Stimulated activated CD8-positive, alpha-beta memory T cell treated with anti-CD3 and anti-CD28 coated beads, Interleukin-2, amount 100 ng/mL, for 48 hours (primary cell): ENCODE data around the gene KDM4B.
"Not testable (repeated sequence)": the region's sequence is repeated elsewhere in the genome, so short reads cannot be mapped to it uniquely, and the experiment has no call there.

Experiments
- DNase-seq, 2 donors: peaks; one replicate each; pipeline ENCODE4 v3.0.0-alpha.2; 2020; ENCODE audit warnings: low read depth in 2 of 2

KDM4B gene

GRCh38 chr19:4967738-4968461, 1.0 kb upstream of the KDM4B start:
- DNase-seq, result no peak

GRCh38 chr19:4969292-4969771, 419 bp downstream of the KDM4B start:
- DNase-seq, result no peak

DNA sequence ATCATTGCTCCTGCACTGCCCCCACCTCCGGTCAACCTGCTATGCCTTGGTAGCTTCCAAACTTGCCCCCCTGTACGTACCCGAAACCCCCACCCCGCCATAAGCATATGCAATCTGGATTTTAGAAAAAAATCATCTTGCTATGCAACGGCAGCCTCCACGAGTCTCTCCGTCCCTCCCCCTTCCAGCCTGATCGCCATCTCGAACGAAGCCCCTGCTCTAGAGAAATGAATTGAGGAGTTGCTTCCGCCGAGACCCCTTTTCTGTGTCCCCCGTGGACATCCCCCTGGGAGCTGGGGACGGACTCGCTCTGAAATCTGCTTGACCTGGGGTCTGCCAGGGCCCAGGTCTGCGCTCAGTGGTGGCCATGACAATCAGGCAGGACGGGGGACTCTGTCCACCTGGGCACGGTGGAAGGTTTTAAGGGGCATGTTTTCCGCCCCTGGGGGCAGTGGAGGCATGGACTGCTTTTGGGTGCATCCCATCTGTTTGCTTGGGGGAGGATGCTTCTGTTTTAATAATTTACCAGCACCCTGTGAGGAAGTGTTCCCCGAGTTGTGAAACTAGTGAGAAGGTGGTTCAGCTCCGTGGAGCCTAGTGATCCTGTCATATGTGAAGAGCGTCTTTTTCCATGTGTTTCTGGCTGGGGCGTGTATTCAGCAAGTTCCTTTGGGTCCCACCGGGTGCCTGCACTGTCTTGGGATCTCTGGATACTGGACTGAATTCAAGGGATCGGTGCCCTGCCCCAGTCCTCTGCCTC, 1.0 kb downstream of the KDM4B start:
- DNase-seq, result no peak

DNA sequence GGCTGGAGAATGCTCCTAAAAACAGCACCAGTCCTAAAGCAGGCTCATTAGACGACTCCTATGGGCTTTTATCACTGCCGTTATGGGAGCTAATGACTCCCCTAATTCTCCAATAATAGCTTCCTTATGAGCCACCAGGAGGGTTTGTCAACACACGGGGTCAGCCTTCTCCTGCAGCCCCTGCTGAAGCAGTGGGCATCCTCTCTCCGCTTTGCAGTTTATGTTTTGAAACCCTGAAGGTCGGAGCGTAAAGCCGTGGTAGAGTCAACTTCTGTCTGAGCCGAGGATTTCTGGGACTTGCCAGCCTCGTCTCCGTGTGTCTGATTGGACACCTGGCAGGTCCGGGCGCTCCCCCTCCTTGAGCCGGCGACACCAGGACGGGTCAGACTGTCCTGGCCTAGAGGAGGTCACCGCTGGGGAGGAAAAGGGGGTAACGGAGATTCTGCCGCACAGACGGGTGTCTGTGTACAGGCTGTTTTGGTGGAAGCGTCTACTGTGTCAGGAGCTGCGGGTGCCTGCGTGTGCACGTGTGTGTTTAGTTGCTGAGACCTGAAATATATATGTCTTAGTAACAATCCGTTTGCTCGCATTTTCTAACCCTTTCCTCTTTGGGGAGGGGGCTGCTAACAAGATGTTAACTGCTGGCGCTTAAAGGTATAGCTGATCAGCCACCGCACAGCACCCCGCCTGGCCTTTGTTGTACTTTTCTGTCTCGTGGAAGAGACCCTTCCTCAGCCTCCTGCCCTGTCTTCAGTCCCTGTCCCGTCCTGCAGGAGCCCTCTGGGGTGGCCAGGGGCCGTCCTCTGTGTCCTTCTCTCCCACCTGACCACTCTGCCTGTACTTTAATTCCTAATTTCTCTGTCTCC, 1.9 kb downstream of the KDM4B start:
- DNase-seq, result no peak

DNA sequence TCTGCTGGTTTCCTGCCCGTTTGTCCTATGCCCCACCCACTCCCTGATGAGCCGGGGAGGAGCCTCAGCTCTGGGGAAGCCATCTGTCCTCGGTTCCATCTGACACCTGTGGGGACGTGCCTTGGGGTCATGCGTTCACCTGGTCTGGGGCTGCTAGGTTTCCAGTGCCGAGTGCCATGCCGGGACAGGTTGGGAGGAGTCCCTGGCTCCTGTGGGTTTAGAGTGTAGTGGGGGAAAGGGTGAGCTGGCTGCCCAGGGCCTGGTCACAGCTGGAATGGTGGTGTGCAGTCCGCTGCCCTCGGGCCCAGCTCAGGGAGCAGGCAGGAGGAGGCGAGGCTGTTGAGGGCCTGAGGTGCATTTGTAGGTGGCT, 2.5 kb downstream of the KDM4B start:
- DNase-seq, result peak in 1 of 2 donors; percentile 18

- DNase-seq, result no peak
These were observed 3.0 kb downstream of the KDM4B start for GRCh38 chr19:4971816-4972495.

- no peak for DNase-seq
These were observed 3.8 kb downstream of the KDM4B start for GRCh38 chr19:4972509-4973230.

GRCh38 chr19:4974880-4975469, 6.1 kb downstream of the KDM4B start:
- no peak for DNase-seq

DNA sequence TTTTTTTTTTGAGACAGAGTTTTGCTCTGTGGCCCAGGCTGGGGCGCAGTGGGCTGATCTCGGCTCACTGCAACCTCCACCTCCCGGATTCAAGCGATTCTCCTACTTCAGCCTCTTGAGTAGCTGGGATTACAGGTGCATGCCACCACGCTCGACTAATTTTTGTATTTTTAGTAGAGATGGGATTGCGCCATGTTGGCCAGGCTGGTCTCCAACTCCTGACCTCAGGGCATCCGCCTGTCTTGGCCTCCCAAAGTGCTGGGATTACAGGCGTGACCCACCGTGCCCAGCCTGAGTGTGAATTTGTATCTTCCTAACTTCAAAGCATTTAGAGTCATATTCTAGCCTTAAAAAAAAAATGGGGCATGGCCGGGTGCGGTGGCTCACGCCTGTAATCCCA, 6.7 kb downstream of the KDM4B start:
- not testable (repeated sequence) for DNase-seq

DNA sequence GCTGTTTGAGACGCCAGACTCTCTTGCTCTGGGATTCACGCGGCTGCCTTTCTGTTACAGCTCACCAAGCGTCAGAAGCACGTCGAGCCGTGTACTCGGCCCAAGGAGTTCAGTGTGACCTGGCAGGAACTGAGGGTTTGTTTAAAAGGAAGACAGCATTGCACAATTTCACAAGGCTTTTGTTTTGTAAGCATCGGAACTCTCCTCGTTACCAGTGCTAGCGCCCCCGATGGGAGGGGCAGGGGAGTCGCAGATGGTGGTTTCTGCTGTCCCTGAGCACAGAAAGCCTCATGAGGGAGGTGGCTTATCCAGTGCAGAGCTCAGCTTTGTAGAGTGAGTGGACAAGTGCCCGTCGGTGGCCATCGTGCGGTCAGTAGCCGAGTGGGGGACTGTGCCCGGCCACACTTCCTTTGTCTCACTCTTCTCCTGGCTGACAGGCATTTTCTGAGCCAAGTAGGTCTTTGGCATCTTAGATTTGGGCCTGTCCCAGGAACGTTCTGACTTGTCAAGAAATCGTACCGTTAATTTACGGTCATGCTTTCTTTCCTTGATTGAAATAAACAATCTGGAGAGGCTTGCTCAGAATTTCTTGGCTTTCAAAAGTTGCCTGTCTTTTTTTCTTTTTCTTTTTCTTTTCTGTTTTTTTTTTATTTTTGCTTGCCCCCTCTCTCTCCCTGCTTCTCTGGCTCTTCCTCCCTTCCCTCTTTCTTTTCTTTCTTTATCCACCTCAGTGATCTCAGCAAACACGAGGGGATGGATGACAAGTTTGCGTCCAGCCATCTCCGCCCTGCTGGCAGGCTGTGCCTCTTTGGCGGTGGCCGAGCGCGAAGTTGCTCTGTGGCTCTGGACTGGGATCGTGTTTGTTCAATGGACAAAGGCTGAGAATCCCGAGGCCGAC, 7.7 kb downstream of the KDM4B start:
- DNase-seq, result no peak

GRCh38 chr19:4977299-4978174, 8.6 kb downstream of the KDM4B start:
- no peak for DNase-seq

DNA sequence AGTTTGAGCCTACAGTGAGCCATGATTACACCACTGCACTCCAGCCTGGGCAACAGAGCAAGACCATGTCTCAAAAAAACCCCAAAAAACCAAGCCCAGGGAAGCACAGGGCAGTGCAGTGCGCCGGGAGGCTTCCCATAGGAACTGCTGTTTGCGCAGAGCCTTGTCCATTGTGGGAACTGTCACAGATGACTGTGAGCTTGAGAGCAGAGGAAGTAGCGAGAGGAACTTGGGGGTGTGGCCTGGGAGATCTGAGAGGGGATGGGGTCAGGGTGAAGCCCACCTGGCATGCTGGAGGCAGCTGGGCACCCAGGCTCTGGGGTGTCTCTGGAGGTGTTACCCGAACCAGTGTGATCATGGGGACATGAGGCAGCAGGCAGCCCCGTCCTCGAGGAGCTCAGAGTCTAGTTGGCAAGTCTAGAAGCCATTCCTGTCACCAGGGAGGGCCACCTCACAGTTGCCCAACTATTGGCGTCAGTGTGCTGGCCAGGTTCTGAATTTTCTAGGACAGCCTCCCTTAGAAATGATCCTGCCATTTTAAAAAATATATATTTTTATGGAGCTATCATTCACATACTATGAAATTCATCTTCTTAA, 10.4 kb downstream of the KDM4B start:
- no peak for DNase-seq

DNA sequence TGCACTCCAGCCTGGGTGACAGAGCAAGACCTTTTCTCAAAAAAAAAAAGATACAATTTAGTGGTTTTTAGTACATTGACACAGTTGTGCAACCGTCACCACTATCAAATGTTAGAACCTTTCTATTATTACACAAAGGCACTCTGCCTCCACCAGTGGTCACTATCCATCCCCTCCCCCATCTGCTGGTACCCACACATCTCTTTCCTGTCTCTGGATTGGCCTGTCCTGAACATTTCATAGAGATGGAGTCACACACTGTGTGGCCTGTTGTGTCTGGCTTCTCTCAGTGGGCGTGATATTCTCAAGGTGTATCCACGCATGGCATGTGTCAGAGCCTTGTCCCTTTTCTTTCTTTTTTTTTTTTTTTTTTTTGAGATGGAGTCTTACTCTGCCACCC, 11.2 kb downstream of the KDM4B start:
- no peak for DNase-seq

DNA sequence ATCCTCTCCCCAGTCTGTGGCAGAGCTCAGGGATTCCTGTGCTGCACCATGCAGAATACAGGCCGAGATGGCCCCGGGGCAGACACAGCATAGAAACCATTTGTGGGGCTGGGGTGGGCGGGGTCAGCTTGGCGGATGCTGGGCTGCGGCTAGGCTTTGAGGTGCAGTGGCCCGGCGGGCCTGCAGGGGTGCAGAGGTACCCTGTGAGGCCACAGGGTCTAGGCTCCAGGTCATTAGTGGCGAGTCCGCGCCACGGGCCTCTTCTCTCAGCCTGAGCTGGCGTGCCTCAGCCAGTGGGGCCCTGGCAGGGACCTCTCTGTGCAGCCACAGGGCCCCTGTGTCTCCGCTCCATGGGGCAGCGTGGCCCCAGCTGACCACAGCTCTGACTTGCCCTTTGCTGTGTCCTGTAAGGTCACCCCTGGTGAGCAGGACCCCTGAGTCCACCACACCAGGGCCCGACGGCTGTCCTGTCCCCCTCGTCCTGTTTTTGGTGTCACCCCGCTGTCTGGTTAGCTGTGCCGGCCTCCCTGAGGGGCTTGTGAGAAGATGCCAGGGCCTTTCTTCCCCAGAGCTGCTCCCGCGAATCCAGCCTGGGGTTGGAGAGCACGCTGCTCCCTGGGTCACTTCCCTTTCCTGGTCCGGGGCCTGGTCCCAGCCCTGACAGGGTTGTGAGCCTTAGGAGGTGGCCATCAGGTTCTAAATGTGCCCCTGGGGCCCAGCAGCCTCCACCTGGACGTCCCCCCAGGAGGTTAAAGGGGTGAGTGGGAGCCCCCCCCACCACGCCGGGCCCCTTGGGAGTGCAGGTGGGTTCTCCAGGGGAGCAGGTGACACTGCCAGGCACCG, 12.1 kb downstream of the KDM4B start:
- no peak for DNase-seq

DNA sequence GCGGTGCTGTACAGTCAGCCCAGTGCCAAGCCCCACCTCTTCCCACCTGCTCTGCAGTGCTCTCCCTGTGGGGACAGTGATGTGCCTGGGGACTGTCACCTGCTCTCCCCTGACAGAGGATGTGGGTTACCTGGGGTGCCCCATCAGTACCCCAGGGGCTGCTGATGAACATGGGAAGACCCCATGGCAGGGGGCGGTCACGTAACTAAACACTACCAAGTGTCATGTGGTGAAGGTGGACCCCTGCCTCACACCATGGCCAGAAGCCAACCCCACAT, 12.7 kb downstream of the KDM4B start:
- DNase-seq, result no peak

- DNase-seq, result no peak
These were observed 14.6 kb downstream of the KDM4B start for GRCh38 chr19:4983346-4984105.

DNA sequence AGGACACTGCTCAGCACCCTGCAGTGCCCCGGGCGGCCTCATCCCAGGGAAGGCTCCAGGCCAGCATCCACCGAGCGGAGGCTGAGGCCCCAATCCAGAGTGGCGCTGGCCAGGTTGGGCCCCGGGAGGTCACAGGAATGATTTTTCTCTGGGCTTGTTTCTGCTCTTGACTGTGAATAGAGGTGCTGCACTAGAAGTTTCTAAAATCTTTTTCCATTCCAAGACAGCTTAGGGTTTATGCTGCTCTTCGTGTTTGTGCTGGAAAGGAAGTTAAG, 15.1 kb downstream of the KDM4B start:
- DNase-seq, result no peak
